Measurements from ENCODE around the gene KCNK5.

- TF ChIP-seq, protein P1, sequence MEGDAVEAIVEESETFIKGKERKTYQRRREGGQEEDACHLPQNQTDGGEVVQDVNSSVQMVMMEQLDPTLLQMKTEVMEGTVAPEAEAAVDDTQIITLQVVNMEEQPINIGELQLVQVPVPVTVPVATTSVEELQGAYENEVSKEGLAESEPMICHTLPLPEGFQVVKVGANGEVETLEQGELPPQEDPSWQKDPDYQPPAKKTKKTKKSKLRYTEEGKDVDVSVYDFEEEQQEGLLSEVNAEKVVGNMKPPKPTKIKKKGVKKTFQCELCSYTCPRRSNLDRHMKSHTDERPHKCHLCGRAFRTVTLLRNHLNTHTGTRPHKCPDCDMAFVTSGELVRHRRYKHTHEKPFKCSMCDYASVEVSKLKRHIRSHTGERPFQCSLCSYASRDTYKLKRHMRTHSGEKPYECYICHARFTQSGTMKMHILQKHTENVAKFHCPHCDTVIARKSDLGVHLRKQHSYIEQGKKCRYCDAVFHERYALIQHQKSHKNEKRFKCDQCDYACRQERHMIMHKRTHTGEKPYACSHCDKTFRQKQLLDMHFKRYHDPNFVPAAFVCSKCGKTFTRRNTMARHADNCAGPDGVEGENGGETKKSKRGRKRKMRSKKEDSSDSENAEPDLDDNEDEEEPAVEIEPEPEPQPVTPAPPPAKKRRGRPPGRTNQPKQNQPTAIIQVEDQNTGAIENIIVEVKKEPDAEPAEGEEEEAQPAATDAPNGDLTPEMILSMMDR (IDR thresholded peaks at IDR 0.05; ENCODE audit: extremely low read depth in 1 of 2, insufficient read depth in 1 of 2, low read depth in 1 of 2, low read length in 2 of 2) = no peak
- TF ChIP-seq EZH2 (IDR thresholded peaks at IDR 0.05; ENCODE audit: borderline replicate concordance, low read depth, low read length, severe bottlenecking) (no peak), POLR2AphosphoS5 (IDR thresholded peaks at IDR 0.05; ENCODE audit: insufficient read depth, low read depth, low read length) (no peak), MAX (IDR thresholded peaks at IDR 0.05; ENCODE audit: insufficient read depth, insufficient read length) (no peak), JUN (IDR thresholded peaks at IDR 0.05; ENCODE audit: borderline replicate concordance, insufficient read depth, insufficient read length, low read depth) (no peak), POLR2A (IDR thresholded peaks at IDR 0.05; ENCODE audit: low read depth, low read length) (no peak), MYC (IDR thresholded peaks at IDR 0.05; ENCODE audit: low read depth, low read length) (no peak), FOS (IDR thresholded peaks at IDR 0.05; ENCODE audit: borderline replicate concordance, insufficient read depth, low read length) (no peak)
Measured at GRCh38 chr6:39240155-39240757, 11.0 kb upstream of the KCNK5 start.
